HG02870 (cell line): Measurements from ENCODE around the gene MRPL54.

ENCODE experiments used
- ATAC-seq: cut with Tn5 transposase; IDR thresholded peaks from one replicate; pipeline ENCODE4 v1.9.1; 2021; ENCODE audit warnings: mild to moderate bottlenecking, moderate library complexity; ENCODE audit not compliant: unreplicated experiment

MRPL54 gene

DNA sequence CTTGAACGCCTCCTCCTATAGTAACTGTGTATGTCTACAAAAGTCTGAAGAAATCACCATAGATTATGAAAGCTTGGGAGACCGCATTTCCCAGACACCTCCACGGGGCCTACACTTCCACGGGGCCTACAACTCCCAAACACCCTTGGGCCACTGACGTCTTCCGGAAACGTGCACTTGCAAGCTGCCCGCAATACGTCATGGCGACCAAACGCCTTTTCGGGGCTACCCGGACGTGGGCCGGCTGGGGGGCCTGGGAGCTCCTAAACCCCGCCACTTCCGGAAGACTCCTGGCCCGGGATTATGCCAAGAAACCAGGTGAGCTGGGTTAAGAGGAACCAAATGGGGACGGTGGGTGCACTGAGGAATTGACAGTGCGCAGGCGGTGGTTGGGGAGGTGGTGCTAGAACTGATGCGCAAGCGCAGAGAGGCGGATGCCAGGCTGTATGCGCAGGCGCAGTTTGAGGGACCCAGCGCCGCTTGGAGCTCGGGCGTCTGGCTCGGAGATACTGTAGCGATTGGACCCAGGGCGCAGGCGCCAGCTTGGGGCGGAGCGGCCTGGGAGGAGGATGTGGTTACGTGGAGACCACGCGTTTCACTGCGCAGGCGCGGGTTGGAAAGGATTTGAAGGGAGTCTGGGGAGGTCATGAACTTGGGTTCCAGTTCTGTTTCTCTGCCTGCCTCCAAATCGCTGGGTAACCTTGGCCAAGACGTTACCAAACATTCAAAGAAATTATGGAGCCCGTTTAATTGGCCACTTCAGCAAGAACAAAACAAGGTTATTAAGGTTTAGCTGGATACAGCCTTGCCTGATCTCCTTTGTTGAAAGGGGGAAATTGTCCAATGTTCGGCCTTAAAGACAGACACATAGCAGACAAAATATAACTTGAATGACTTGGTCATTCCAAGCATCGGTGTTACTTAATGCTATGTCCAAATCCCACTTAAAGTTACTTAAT is at the start of gene MRPL54:
Gene MRPL54 (plus strand): TSS at position 182 of the 959 bp plus-strand sequence. CDS start 19 bp downstream, at position 201.
- peak; percentile 72 for ATAC-seq

DNA sequence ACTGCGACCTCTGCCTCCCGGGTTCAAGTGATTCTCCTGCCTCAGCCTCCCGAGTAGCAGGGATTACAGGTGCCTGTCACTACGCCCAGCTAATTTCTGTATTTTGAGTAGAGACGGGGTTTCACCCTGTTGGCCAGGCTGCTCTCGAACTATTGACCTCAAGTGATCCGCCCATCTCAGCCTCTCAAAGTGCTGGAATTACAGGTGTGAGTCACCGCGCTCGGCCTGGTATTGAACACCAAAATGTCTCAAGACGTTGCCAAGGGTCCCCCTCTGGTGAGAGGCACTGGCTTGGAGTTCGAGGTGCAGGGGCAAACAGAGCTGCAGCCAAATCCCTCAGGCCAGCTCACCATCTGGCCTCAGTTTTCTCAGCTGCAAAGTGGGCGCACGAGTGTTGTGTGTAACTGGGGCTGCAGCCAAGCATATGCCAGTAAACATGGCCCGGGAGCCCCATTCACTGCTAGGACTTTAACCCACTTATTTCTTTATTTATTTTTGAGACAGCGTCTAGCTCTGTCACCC is 46.3 kb upstream of the MRPL54 start:
- no peak for ATAC-seq

DNA sequence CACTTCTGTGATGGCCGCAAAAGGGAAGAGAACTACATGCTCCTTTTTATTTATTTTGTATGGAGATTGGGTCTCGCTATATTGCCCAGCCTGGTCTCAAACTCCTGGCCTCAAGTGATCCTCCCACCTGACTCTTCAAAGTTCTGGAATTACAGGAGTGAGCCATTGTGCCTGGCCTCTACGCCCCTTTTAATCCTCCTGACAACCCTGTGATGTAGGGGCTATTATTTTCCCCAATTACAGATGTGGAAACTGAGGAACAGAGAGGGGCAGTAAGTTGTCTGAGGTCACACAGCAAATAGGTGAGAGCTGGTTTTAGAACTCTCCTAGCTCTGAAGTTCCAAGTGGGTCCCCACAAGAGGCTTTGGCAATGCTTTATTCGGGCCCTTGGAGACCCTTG is 42.6 kb upstream of the MRPL54 start:
- ATAC-seq: no peak

DNA sequence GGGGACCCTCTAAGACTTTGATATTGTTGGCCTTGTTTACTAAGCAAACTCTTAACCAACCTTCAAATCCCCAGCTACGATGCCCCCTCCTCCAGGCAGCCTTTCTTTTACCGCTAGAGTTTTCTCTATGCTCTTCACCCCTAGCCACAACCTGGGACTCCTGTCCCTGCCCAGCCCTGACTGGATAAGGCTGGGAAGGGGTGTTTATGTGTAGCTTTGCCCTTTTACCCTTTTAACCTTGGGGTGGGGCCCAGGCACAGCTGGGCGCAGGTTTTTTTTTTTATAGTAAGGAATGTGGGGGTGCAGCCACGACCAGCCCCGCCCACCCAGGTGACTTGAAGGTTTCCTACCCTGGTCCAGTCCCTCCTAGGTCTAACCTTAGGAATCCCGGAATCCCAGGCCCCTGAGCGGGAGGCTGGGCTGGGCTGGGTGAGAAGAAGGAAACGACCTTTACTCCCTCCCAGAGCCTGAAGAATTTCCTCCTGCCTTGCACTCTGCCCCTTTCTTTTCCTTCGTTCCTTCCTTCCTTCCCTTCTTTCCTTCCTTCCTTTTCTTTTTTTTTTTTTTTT is 42.0 kb upstream of the MRPL54 start:
- ATAC-seq: no peak

DNA sequence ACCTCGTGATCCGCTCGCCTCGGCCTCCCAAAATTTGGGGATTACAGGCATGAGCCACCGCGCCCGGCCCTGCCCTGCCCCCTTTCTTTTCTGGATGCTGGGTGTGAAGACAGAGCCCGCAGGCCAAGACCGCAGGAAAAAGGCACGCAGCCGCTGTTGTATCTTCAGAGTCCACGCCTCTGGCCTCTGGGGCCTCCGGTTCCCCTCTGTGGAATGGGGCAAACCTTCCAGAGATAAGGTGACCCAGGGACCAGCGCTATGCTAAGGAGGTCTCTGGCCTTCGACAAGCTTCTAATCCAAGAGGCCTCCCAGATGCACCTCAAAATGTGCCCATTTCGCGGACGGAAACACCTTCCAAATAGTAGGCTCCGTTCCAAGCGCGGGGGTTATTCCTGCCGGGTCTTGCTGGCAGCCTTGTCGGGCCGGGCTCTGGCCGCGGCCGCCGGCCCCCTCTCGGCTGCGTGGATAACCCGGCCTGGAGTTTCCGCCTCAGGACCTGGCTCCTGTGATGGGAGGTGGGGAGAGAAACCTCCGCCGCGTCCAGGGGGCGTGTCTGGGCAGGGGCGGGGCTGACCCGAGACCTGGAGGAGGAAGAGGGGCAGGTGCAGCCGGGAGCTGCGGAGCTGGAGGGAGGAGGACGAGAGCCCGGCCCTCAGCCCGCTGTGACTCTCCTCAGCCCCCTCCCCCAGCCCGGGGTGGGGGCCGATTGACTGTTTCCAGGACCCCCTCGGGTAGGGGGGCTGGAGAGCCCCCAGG is 41.2 kb upstream of the MRPL54 start:
- ATAC-seq: no peak

DNA sequence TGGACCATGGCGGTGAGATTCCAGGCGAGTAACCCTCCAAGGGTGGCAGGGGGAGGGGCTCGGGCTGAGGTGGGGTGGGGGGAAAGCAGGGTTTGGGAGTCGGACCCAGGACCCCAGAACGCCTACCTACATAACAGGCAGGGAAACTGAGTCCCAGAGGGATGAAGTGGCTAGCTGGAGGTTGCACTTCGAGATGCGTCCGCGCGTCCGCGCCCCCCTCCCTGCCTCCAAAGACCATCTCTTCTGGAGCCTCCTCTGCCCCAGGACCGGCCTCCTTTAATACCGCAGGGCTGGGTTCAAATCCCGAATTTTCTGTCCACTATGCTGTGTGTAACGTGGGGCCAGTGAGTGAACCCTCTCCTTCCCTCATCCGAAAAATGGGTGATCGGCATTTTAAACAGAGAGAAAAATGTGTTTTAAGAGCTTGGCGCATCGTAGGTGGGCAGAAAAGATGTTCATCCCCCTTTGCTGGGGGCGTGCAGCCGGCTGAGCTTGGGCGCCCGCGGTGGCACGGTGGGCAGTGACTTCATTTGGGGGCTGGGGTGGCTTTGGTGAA is 40.5 kb upstream of the MRPL54 start:
- ATAC-seq: no peak

DNA sequence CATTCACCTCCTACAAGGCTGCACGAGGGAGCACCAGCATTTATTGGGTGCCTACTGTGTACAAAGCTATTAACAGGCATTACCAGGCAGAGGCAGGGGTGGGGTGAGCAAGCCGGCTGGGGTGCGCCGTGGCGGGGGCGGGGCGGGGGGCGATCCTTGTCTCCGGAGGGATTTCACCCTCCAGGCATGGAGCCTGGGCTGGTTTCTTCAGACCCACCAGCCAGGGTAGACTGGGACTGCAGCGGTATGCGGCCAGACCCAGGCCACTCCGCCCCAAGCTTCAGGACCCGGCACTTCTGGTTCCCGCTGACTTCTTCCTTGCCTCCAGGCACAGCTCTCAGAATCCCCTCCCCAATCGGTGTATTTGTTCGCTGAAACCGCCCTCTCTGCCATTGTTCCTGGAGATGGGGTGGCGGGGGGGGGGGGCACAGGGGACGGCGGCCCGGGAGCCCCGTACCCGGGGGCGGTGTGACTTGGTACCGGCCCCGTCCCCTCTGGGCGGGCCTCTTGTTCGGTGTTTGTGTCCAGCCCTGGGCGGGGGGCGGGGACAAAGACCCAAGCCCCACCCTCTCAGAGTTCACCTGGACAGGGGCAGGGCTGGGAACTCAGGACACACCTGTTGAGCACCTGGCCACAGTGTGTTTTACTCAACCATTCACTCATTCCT is 39.9 kb upstream of the MRPL54 start:
- ATAC-seq: no peak

DNA sequence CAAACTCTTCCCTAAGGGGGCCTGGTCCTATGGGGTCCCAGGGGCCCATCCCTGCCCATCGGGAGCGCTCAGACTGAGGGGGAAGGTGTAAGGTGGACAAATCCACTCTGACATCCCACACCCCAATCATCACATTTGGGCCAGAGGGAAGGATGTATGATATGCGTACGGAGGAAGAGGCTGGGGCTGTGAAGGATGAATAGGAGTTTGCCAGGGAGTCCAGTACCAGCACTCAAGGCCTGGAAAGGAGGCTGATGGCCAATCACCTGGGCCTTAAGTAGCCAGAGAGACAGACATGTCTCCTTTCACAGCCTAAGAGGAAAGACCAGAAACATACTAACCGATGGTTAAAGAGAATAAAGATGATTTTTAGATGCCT is 39.4 kb upstream of the MRPL54 start:
- ATAC-seq: no peak

DNA sequence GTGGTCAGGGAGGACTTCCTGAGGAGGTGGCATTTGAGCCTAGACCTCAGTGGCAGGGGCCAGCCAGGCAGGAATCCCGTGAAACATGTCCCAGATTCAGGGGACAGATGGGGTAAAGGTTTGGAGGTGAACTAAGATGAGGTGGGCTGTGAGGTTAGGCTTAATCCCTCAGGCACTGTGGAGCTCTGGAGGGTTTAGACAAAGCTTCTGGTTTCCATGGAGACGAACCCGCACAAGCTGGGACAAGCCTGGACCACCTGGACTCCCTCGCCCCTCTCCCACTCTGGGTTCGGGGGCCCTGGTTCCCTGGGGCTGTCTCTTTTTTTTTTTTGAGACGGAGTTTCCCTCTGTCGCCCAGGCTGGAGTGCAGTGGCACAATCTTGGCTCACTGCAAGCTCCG is 38.6 kb upstream of the MRPL54 start:
- no peak for ATAC-seq

DNA sequence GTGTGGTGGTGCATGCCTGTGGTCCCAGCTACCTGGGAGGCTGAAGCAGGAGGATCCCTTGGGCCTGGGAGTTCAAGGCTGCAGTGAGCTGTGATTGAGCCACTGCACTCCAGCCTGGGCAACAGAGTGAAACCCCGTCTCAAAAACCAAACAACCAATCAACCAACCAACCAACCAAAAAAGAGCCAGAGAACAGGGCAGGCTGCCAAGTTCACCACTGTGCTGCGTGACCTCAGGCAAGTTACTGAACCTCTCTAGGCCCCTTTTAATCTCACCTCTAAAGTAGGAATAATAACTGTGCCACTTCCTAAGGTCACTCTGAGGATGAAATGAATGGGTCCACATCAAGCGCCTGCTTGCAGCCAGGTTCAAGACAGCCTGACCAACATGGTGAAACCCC is 37.4 kb upstream of the MRPL54 start:
- ATAC-seq: no peak

DNA sequence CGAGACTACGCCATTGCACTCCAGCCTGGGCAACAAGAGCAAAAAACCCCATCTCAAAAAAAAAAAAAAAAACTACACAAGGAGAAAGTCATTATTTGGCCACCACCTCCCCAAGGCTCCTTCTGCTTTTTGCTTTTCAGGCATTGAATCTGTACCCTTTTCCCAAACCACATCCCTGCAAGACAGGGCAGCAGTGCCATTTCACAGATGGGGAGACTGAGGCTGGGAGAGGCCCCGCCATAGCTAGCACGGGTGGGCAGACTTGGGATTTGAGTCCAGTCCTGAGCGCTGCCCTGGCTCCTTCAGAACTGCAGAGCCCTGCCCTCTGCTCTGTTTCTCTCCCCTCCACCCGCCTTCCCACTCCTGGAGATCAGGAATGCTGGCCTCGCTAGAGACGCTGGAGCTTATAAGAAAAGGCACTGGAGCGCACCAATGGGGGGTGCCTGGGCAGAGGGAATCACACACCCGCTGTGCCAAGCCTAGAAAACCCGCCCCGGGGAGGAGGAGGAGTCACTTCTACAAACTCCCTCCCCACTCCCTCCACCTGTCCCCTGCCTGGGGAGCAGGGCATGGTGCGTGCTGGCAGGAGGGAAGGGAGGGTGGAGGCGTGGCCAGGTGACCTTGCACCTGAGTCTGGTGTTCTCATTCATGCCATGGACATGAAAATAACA is 36.7 kb upstream of the MRPL54 start:
- ATAC-seq: no peak

DNA sequence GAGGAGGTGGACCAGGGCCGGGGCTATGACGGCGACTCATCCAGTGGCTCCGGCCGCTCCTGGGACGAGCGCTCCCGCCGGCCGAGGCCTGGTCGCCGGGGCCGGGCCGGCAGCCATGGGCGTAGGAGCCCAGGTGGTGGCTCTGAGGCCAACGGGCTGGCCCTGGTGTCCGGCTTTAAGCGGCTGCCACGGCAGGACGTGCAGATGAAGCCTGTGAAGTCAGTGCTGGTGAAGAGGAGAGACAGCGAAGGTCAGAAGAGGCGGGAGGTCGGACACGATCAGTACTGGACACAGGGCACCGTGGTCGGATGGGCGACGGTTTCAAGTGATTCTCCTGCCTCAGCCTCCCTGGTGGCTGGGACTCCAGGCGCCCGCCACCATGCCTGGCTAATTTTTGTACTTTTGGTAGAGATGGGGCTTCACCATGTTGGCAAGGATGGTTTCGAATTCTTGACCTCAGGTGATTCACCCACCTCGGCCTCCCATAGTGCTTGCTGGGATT is 32.0 kb upstream of the MRPL54 start:
- no peak for ATAC-seq

DNA sequence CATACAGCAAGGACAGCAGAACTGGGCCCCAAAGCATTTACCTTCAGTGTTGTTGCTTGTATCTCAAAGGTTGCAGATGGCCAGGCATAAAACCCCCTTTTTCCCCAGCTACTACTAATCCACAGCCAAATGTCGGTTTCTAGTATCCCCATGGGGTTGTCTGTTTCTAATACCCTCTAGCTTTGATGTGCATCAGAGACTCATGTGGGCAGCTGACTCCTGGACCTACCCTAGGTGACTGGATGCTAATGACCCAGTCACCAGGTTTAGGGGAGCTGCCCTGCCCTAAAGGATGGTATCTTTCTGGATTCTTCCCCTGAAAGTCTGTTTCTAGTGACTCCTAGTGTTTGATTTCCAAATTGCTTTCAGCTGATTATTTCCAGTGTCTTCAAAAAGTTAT is 30.4 kb upstream of the MRPL54 start:
- no peak for ATAC-seq

DNA sequence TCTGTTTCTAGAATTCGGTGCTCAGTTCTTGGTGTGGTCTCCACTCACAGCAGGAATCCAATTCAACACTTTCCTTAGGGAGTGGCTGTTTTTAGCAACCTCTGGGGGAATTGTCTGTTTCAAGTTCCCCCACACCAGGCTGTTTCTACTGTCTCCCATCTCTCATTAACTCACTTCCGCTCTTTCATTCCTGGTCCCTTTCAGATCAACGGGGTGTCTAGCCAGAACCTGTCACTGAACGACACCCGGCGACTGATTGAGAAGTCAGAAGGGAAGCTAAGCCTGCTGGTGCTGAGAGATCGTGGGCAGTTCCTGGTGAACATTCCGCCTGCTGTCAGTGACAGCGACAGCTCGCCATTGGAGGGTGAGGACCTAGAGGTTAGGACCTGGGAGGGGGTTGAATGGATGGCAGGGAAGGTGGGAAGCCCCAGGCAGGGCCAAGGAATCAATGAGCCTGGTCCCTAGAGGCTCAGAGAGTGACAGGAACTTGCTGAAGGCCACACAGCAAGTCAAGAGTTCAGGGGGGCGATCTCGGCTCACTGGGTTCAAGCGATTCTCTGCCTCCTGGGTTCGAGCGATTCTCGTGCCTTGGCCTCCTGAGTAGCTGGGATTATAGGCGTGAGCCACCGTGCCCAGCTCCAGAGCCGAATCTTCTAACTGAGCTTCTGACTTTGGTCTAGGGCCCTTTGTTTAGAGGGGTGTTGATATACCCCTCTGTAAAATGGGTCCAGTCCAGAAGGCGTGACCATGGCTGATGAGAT is 28.8 kb upstream of the MRPL54 start:
- ATAC-seq: no peak

DNA sequence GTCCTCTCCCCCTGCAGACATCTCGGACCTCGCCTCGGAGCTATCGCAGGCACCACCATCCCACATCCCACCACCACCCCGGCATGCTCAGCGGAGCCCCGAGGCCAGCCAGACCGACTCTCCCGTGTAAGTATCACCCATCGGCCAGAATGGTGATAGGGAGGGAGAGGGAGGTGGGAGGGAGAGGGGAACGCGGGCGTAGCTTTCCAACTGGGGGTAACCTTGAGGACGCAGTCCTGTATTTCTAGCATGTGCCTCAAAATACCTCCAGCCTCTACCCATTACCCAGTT is 28.2 kb upstream of the MRPL54 start:
- no peak for ATAC-seq

DNA sequence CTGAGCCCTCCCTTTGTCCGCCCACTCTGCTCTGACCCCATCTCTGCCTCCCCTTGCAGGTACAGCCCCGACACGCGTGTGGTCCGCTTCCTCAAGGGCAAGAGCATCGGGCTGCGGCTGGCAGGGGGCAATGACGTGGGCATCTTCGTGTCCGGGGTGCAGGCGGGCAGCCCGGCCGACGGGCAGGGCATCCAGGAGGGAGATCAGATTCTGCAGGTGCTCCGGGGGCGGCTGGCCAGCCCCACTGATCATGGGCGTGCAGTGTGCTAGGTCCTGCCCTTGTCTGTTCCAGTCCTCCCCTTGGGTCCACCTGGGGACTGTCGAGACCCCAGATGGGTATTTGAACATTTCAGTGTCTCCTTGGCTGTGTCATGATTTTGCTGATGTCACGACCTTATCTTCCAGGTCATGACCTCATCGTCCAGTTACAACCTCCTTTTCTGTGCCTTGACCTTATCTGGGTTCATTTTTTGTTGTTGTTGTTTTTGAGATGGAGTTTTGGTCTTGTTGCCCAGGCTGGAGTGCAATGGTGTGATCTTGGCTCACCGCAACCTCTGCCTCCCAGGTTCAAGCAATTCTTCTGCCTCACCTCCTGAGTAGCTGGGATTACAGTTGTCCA is 26.3 kb upstream of the MRPL54 start:
- ATAC-seq: no peak

DNA sequence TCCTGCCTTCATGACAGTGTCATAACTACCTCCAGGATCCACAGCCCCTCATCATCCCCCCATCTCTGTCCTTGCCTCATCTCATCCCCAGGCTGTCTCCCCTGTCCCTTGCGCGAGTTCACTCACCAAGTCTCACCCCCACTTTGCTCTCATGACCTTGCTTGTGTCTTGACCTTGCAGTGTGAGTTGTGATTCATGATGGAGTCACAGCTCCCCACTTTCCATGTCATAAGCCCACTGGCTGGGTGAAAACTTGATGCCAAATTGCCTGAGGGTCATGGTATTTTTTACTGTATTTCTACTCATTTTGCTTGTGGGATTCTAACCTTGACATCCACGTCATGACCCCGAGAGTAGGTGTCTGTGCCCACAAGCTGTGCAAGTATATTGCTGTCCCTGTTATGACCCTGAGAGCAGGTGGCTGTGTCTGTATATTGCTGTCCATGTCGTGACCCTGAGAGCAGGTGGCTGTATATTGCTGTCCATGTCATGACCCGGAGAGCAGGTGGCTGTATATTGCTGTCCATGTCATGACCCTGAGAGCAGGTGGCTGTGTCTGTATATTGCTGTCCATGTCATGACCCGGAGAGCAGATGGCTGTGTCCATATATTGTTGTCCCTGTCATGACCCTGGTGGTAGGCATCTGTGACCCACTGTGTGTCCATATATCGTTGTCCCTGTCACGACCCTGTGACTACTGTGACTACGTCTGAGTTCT is 24.8 kb upstream of the MRPL54 start:
- no peak for ATAC-seq

DNA sequence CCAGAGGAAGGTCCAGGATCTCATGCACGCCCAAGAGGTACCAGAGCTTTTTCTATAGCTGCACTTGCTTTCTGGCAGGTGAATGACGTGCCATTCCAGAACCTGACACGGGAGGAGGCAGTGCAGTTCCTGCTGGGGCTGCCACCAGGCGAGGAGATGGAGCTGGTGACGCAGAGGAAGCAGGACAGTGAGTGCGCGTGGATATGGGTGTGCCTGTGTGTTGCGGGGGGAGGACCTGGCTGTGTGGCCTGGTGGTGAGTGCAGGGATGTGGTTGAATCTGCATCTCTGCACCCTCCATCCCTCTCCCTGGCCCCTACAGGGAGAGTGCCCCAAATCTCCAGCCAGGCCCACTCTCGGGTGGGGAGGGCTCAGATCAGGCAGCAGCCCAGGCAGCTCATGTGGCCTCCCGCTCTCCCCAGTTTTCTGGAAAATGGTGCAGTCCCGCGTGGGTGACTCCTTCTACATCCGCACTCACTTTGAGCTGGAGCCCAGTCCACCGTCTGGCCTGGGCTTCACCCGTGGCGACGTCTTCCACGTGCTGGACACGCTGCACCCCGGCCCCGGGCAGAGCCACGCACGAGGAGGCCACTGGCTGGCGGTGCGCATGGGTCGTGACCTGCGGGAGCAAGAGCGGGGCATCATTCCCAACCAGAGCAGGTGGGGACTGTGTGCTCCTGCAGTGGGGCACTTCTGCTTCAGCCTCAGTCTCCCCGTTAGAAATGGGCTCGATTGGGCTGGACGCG is 23.8 kb upstream of the MRPL54 start:
- no peak for ATAC-seq
